Ureter (tissue), 1 donor: Measurements from ENCODE around the gene MON1A. TPM values are rescaled to one million over a fixed set of nuclear protein-coding genes. Genes with fewer than 3 reads are reported as not detected.
"Not testable (repeated sequence)": the region's sequence is repeated elsewhere in the genome, so short reads cannot be mapped to it uniquely, and the experiment has no call there.

Source experiments
- DNase-seq: peaks from one replicate; pipeline ENCODE4 v3.0.0-alpha.2; 2020; ENCODE audit warnings: low spot score
- total RNA-seq: library from RNA; stranded (reverse); gene quantifications from one replicate; pipeline ENCODE4 v1.2.4, GENCODE V29; 2023
- donor health status: DM: yes; HTN: yes; CAD: no.

MON1A gene, protein sequence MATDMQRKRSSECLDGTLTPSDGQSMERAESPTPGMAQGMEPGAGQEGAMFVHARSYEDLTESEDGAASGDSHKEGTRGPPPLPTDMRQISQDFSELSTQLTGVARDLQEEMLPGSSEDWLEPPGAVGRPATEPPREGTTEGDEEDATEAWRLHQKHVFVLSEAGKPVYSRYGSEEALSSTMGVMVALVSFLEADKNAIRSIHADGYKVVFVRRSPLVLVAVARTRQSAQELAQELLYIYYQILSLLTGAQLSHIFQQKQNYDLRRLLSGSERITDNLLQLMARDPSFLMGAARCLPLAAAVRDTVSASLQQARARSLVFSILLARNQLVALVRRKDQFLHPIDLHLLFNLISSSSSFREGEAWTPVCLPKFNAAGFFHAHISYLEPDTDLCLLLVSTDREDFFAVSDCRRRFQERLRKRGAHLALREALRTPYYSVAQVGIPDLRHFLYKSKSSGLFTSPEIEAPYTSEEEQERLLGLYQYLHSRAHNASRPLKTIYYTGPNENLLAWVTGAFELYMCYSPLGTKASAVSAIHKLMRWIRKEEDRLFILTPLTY
- 11.8 TPM for total RNA-seq

DNA sequence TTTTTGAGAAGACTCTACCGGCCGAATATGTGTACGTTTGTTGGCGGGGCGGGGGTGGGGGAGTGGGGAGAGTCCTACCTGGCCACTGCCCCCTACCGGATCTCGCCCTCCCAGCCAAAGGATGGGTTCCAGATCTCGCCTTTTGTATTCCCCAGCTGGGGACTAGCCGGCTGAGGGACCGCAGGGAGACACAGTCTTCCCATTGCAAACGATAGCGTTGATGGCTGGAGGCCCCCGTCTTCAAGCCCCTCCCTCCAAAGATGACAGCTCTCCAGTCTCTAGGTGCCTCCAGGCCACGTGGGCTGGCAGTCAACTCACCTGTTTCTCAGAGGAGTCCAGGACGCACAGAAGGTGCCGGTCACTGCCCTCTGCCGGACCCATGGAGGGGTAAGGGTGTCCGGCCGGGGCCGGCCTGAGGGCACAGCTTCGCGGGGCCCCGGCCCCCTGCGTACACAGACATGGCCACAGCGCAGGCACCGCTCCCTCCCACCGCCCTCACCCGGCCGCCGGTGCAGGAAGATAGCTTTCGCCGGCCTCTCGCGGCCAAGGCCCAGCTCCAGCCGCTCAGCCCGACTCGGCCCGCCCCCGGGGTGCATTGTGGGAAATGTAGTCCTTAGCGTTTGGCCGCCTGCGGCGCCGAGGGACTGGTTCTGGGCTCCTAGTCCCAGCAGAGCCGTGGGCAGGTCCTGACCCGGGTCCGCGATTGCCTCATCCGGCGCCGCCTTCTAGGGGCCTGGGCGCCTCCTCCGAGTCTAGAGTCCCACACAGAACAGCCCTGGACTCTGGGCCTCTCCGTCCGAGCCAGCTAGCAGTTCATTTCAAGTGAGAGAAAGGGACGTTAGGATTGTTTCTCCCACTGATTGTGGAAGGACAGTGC, at the start of gene MON1A:
Gene MON1A (minus strand): TSS at position 521 of the 877 bp plus-strand sequence. CDS start 16,465 bp downstream, outside the sequence.
- peak; percentile 96 for DNase-seq

DNA sequence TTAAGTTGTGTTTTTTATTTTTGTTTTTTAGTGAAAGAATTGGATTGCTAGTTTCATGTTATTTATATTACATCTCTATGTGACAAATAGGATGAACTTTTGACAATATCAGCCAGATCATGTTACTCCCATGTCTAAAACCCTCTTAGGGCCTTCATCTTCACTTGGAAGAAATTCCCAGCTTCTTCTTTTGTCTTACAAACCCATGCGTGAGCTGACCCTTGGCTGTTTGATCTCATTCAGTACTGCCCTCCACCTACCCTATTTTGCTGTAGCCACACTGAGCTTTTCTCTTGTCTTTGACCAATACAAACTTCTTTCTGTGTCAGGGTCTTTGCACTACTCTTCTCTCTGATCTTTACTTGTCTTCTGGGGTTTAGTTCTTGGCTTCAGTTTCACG, 47.3 kb upstream of the MON1A start:
- no peak for DNase-seq

DNA sequence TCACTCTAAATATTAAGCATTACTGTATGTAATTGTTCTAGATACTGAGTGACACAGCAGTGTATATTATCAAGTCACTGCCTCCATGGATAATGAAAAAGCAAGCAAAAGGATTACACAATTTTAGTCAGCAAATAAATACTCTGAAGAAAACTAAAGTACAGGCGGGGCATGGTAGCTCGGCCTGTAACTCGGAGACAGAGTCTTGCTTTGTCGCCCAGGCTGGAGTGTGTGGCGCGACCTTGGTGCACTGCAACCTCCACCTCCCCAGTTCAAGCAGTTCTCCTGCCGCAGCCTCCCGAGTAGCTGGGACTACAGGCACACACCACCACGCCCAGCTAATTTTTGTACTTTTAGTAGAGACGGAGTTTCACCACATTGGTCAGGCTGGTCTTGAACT, 43.0 kb upstream of the MON1A start:
- no peak for DNase-seq

DNA sequence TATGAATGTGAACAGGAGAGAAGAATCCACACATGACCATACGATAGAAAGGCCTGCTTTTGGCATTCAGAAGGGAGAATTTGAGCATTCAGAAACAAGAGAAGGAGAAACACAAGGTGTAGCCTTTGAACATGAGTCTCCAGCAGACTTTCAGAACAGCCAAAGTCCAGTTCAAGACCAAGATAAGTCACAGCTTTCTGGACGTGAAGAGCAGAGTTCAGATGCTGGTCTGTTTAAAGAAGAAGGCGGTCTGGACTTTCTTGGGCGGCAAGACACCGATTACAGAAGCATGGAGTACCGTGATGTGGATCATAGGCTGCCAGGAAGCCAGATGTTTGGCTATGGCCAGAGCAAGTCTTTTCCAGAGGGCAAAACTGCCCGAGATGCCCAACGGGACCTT, 38.7 kb upstream of the MON1A start:
- no peak for DNase-seq

DNA sequence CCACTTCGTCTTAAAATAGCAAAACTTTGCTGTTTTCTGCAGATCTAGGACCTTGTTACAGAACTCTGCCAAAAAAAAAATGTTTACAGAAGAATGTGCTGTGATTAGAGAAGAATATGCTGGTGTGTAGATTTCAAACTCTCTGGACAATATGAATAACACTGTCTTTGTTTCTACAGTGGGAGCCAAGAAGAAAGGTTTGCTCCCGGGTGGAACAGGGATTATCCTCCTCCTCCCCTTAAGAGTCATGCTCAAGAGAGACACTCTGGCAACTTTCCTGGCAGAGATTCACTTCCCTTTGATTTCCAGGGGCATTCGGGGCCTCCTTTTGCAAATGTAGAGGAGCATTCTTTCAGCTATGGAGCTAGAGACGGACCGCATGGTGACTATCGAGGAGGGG, 37.7 kb upstream of the MON1A start:
- no peak for DNase-seq

DNA sequence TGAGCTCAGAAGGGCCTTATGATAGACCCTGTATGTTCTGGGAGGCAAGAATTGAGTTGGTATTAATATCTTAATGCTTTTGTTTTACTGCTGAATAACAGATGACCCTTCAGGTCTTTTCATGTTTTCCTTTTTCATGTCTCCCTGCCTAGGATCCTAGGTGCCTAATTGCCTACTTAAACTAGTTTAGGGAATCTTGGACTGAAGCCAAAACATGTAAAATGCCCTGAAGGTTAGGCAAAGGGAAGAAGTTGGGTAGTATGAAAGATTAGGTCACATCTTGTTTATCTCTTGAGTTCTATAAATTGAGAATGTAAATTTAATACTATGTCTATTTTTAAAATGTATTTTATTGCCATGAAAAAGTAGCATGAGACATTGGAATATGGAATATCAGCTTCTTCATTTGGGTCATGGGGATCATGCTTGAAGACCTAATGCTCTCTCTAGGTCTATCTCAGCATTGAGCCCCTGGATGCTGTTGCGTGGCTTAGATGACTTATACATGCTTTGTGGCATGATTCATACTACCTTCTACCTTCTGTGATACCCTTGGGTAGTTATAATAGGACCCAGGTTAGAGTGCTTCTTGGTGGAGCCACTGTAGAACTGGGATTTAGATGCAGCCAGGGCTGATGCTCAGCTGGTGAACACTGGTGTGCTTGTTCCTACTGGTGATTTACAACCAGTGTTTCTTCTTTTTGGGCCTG, 36.8 kb upstream of the MON1A start:
- DNase-seq, result no peak

DNA sequence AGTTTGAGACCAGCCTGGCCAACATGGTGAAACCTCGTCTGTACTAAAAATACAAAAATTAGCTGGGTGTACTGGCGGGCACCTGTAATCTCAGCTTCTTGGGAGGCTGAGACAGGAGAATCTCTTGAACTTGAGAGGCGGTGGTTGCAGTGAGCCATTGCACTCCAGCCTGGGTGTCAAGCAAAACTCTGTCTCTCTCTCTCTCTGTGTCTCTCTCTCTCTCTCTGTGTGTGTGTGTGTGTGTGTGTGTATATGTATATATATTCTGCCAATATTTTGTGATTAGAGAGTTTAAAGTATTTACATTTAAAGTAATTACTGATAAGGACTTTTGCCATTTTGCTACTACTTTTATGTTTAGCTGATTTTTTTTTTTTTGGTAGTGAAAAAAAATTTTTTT, 26.0 kb upstream of the MON1A start:
- no peak for DNase-seq

DNA sequence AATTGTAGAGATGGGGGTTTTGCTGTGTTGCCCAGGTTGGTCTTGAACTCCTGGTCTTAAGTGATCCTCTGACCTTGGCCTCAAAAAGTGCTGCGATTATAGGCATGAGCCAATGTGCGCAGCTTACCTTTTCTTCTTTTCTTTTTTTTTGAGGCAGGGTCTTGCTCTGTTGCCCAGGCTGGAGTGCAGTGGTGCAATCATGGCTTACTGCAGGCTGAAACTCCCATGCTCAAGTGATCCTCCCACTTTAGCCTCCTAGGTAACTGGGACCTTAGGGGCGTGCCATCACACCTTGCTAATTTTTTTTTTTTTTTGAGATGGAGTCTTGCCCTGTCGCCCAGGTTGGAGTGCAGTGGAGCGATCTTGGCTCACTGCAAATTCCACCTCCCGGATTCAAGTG, 23.3 kb upstream of the MON1A start:
- DNase-seq, result no peak

DNA sequence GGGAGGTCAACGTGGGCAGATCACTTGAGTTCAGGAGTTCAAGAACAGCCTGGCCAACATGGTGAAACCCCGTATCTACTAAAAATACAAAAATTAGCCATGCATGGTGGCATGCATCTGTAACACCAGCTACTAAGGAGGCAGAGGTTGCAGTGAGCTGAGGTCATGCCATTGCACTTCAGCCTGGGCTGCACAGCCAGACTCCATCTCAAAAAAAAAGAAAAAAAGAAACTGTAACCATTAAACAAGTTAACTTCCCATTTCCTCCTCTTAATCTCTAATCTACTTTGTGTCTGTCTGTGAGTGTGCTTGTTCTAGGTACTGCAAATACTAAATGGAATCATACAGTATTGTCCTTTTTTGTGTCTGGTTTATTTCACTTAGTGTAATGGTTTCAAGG, 13.0 kb upstream of the MON1A start:
- DNase-seq, result no peak

DNA sequence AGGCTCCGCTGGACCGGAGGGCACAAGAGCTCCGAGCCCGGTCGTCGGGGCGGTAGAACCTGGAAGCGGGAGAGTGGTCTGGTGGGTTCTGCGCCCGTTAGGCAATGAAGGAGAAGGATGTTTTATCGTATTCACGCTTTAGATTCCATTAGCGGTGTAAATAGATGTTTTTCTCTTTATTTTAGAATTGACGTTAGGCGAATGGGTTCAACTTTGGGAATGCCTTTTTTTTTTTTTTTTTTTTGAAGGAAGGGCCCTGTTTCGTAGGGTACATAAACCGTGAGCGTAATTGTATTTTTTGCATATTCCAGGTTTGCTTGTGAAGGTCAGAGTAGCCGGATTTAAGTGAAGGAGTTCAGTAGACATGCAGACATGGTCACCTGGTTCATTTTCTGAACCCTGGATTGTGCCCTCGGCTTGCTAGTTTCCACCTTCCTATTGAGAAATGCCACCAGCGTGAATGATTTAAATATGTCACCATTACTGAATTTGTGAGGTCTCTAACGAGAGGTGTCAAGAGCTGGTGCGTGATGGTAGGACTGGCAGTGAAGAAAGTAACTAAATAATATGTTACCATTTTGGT, 11.1 kb upstream of the MON1A start:
- DNase-seq, result no peak

DNA sequence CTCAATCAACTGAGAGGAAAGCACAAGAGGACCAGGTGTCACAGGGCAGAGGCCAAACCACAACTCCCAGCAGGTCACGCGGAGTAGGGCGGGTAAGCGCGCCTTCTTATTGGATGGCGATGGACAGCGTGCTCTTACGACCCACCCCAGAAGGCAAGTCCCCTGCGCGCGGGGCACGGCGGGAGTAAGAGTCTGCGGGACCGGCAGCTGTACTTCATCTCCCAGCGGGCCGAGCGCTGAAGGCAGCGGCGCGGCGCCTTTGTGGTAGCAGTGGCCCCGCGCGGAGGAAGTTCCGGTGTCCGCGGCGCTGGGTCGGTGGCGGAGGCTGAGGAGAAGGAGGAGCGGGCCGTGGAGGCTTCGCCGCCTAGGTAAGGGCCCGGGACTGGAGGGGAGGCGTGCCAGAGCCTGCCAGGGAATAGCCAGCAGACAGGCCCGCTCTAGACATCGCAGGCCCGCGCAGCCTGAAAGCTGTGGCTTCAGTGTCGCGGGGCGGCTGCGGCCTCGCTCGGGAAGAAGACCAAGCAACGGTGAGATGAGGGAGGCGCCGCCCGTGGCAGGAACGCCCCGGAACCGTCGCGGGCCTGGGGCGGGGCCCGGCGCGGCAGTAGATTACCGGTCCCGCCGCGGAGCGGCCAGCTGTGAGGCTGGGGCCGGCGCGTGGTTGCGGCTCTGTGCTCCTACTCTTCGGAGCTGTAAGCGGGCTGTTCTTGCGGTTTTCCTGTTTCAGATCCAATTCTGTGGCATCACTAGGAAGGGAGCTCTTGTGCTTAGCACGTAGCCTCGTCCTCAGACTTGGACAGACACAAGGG, 10.5 kb upstream of the MON1A start, which contains the start of gene RBM6:
Gene RBM6 (plus strand): TSS at position 293 of the 809 bp plus-strand sequence. CDS start 22,492 bp downstream, outside the sequence.
- DNase-seq, result peak; percentile 97

DNA sequence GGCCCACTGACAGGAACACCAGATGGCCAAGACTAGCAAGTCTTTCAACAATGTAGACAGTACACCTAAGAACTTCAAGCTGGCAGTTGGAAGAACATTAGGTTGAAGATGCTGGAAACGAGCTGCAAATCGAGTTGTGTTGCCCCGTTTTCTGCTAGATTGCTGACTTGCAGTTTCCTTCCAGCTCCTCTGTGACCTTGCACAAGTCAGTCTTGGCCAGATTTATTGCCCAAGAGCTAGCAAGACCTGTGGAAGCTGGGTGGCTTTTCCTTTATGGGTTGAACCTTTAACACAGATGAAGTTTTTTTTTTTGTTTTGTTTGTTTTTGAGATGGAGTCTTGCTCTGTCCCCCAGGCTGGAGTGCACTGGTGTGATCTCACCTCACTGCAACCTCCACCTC, 7.5 kb upstream of the MON1A start:
- no peak for DNase-seq

DNA sequence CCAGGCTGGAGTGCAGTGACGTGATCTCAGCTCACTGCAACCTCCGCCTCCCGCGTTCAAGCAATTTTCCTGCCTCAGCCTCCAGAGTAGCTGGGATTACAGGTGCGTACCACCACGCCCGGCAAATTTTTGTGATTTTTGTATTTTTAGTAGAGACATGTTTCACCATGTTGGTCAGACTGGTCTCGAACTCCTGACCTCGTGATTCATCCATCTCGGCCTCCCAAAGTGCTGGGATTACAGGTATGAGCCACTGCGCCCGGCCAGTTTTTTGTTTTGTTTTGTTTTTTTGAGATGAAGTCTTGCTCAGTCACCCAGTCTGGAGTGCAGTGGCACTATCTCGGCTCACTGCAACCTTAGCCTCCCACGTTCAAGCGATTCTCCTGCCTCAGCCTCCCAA, 2.7 kb upstream of the MON1A start:
- DNase-seq, result not testable (repeated sequence)

DNA sequence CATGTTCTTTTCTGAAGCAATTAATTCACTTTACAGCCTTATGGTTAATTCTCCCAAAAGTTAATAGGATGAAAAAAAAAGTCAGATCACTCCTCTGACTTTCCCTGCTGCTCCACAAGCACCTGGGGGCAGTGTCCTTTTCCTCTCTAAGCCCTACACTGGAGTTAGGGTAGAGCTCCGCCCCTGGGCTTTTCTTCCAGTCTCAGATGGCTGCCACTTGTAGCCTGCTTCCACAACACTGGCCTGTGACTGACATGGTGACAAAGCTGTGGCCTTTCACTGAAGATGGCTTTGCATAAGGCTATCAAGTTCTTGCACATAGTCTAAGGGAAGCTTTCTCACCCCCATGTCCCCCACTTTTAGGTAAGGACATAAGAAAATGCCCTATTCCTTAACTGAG, 1.3 kb upstream of the MON1A start:
- no peak for DNase-seq

DNA sequence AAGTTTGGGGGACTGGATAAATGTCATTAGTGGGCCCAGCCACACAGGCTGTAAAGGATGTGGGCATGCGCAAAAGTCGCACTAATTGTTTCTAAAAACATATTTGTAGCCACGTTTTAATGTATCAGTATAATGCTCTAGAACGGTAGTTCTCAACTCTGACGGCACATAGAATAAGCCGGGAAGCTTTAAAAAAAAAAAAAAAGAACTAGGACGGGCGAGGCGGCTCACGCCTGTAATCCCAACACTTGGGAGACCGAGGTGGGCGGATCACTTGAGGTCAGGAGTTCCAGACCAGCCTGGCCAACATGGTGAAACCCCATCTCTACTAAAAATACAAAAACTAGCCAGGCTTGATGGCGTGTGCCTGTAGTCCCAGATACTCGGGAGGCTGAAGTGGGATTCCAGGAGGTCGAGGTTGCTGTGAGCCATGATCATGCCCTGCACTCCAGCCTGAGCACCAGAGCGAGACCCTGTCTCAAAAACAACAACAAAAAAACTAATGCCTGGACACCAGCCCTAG, 618 bp upstream of the MON1A start:
- no peak for DNase-seq

DNA sequence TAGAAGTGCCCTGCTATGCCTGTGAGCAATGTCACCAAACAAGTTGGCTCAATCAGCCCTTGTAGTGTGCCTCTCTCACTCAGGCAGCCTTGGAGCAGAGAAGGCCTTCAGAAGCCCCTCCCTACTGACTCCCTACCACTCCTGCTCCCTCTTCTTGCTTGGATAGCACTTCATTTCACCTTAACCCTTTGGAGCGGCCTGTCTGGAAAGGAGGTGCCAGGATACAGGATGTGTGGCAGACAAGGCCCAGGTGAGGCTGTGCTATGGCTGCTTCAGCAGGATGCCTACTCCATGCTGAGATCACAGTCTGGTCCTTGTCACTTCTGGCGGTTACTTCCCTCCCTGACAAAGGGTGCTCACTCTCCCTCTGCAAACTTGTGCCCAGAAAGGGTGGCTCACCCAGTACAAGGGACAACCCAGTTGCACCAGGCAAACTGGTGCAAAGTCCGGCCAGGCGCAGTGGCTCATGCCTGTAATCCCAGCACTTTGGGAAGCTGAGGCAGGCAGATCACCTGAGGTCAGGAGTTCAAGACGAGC, 1.1 kb downstream of the MON1A start:
- DNase-seq, result no peak

DNA sequence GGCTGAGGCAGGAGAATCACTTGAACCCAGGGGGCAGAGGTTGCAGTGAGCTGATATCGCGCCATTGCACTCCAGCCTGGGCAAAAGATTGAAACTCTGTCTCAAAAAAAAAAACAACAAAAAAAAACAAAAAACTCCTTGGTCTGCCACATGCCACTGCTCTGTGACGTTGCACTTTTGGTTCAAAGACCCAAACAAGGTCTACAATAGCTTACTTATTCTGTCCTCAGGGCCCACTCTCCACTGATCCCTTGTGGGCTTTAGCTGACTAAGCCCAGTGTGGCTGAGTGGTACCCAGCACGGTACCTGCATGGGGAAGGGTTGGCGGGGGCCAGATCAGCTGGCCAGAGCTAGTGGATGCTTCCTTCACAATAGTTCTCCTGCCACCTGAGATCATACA, 1.8 kb downstream of the MON1A start:
- DNase-seq, result no peak

DNA sequence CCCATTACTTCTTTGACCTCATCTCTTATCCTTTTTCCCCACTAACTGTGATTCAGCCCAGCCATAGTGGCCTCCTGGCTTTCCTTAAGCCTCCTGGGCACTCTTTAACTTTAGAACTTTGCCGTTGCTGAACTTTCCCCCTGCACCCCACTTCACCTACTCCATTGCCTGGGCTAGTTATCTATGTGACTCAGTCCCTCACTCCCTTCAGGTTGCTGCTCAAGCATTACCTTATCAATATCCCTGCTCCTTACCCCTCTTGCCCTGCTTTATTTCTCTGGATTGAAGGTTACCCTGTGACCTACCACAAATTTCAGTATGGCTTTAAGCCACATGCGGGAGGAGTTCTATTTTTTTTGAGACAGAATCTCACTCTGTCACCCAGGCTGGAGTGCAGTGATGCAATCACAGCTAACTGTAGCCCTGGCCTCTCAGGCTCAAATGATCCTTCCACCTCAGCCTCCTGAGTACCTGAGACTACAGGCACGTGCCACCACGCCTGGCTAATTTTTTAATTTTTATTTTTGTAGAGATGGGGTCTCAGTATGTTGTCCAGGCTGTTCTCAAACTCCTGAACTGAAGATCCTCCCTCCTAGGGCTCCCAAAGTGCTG, 3.4 kb downstream of the MON1A start:
- DNase-seq, result no peak

DNA sequence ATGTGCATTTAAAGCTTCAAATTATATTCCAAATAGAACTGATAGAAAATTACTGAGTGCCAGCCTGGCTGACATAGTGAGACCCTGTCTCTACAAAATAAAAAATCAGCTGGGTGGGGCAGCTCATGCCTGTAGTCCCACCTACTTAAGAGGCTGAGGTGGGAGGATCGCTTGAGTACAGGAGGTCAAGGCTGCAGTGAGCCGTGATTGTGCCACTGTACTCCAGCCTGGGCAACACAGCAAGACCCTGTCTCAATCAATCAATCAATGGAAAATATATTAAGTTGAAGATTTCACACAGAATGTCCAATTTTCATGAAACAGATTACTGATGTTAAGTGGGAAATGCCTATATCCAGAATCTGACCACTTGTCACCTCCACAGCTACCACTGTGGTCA, 4.1 kb downstream of the MON1A start:
- DNase-seq, result no peak

DNA sequence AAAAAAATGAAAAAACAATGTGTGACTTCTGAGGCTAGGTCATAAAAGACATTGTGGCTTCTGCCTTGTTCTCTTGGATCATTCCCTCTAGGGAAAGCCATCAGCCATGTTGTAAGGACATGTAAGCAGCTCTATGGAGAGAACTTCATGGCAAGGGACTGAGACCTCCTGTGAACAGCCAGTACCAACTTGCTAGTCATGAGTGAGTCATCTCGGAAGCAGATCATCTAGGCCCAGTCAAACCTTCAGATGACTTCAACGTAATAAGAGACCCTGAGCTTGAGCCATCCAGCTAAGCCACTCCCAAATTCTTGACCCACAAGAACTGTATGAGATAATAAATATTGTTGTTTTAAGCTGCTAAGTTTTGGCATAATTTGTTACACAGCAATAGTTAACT, 4.9 kb downstream of the MON1A start:
- no peak for DNase-seq
